ENCODE data around the gene RO60.
A peak's percentile ranks its signal among the peaks of the same experiment; 100 is the strongest.

RO60 gene

GRCh38 chr1:193077991-193078390 is 18.6 kb downstream of the RO60 start:
- TF ChIP-seq PAX5 (IDR thresholded peaks at IDR 0.05; ENCODE audit: insufficient read depth, low read length, severe bottlenecking): no peak
- TF ChIP-seq POLR2AphosphoS5 (IDR thresholded peaks at IDR 0.05; ENCODE audit: low read depth, low read length): no peak
- no peak for TF ChIP-seq SPI1 (IDR thresholded peaks at IDR 0.05; ENCODE audit: low read depth, low read length)
- TF ChIP-seq POU2F2 (IDR thresholded peaks at IDR 0.05; ENCODE audit: low read depth, low read length): no peak
- no peak for TF ChIP-seq POLR2A (IDR thresholded peaks at IDR 0.05; ENCODE audit: low read depth, low read length)
- TF ChIP-seq TAF1 (IDR thresholded peaks at IDR 0.05; ENCODE audit: low read depth, low read length): no peak
- no peak for FAIRE-seq
- no peak for DNase-seq (ENCODE audit: insufficient read length, low spot score)

- no peak for DNase-seq (ENCODE audit: insufficient read length, low spot score)
- TF ChIP-seq POLR2A (IDR thresholded peaks at IDR 0.05; ENCODE audit: low read depth, low read length) (no peak), TAF1 (IDR thresholded peaks at IDR 0.05; ENCODE audit: low read depth, low read length) (no peak), POU2F2 (IDR thresholded peaks at IDR 0.05; ENCODE audit: low read depth, low read length) (no peak)
- FAIRE-seq: no peak
Measured at GRCh38 chr1:193079187-193079586, 19.8 kb downstream of the RO60 start.

- peak; percentile 80 for TF ChIP-seq POU2F2 (IDR thresholded peaks at IDR 0.05; ENCODE audit: low read depth, low read length)
- no peak for TF ChIP-seq PAX5 (IDR thresholded peaks at IDR 0.05; ENCODE audit: insufficient read depth, low read length, severe bottlenecking)
- TF ChIP-seq TAF1 (IDR thresholded peaks at IDR 0.05; ENCODE audit: low read depth, low read length): no peak
- TF ChIP-seq POLR2AphosphoS5 (IDR thresholded peaks at IDR 0.05; ENCODE audit: low read depth, low read length): no peak
- DNase-seq (ENCODE audit: insufficient read length, low spot score) (no peak), FAIRE-seq (peak; percentile 35)
Measured at GRCh38 chr1:193083365-193084088, 24.1 kb downstream of the RO60 start.

DNA sequence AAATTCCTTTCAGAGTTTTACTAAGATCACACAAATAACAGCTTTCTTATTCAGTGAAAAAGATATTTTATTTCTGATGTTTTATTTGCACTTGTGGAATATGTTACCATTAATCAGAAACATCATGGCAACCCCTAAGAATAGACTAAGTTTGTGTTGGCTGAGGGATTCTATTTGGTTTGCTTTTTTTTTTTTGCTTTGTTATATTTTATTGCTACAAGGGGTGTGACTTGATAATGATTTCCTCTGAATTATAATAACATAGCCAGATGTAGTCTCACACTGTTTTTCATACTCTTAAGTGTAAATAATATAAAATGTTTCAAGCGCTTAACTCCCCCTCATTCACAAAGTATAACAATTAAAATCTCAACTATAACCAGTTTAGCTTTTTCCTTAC is 25.9 kb downstream of the RO60 start:
- TF ChIP-seq POLR2A (IDR thresholded peaks at IDR 0.05; ENCODE audit: low read depth, low read length): no peak
- no peak for TF ChIP-seq TAF1 (IDR thresholded peaks at IDR 0.05; ENCODE audit: low read depth, low read length)
- TF ChIP-seq POU2F2 (IDR thresholded peaks at IDR 0.05; ENCODE audit: low read depth, low read length): no peak
- no peak for TF ChIP-seq SPI1 (IDR thresholded peaks at IDR 0.05; ENCODE audit: low read depth, low read length)
- TF ChIP-seq POLR2AphosphoS5 (IDR thresholded peaks at IDR 0.05; ENCODE audit: low read depth, low read length): no peak
- no peak for TF ChIP-seq PAX5 (IDR thresholded peaks at IDR 0.05; ENCODE audit: insufficient read depth, low read length, severe bottlenecking)
- FAIRE-seq (no peak), DNase-seq (ENCODE audit: insufficient read length, low spot score) (no peak)

DNA sequence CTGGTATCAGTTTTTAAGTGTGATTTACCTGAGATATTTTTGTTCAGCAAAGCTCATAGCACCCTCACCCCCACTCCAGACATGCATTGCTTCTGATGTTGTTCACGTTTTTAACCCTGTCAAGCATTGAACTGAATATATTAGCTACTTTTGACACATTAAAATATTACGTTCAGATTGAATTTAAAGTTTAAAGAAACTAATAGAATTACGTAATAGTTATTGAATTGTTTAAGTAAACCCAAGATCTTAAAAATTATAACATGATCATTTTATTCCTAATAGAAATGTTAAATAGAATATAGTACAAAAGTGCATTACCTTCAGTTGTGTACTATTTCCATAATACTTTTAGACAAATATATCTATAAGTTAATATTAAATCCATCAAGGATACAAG is 26.9 kb downstream of the RO60 start:
- no peak for TF ChIP-seq POU2F2 (IDR thresholded peaks at IDR 0.05; ENCODE audit: low read depth, low read length)
- TF ChIP-seq TAF1 (IDR thresholded peaks at IDR 0.05; ENCODE audit: low read depth, low read length): no peak
- no peak for TF ChIP-seq PAX5 (IDR thresholded peaks at IDR 0.05; ENCODE audit: insufficient read depth, low read length, severe bottlenecking)
- no peak for TF ChIP-seq POLR2AphosphoS5 (IDR thresholded peaks at IDR 0.05; ENCODE audit: low read depth, low read length)
- DNase-seq (ENCODE audit: insufficient read length, low spot score) (no peak), FAIRE-seq (no peak)

DNA sequence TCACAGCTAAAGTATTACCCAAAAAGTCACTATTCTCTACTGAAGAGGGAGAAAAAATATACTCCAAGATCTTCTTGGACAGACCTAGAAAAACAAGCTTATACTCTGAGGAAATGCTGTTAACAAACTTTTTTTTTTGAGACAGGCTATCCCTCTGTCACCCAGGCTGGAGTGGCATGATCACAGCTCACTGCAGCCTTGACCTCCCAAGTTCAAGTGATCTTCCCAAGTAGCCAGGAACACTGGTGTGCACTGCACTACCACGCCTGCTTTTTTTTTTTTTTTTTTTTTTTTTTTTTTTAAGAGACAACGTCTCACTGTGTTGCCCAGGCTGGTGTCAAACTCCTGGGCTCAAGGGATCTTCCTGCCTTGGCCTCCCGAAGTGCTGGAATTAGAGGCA is 28.5 kb downstream of the RO60 start:
- DNase-seq (ENCODE audit: insufficient read length, low spot score) (no peak), FAIRE-seq (no peak)
- TF ChIP-seq POLR2AphosphoS5 (IDR thresholded peaks at IDR 0.05; ENCODE audit: low read depth, low read length): no peak

DNA sequence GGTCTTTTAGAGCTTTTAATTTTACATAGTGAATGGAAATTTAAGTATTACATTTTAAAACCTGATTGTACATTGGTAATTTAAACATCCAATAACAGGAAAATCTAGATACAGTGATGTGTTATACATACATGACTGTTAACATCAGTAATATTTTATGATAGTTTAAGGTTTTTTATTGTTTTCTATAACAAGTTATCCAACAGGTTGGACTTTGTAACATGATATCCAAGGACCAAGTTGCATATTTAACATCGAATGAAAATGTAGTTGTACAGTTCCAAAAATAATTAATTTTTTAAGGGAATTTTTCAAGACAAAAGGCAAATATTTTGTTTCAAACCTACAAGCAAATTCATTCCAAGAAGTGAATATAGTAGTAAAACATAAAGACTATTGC is 31.5 kb downstream of the RO60 start:
- no peak for DNase-seq (ENCODE audit: insufficient read length, low spot score)
- FAIRE-seq: no peak
- TF ChIP-seq PAX5 (IDR thresholded peaks at IDR 0.05; ENCODE audit: insufficient read depth, low read length, severe bottlenecking) (no peak), SPI1 (IDR thresholded peaks at IDR 0.05; ENCODE audit: low read depth, low read length) (no peak), TAF1 (IDR thresholded peaks at IDR 0.05; ENCODE audit: low read depth, low read length) (no peak), POLR2A (IDR thresholded peaks at IDR 0.05; ENCODE audit: low read depth, low read length) (no peak), POU2F2 (IDR thresholded peaks at IDR 0.05; ENCODE audit: low read depth, low read length) (no peak), POLR2AphosphoS5 (IDR thresholded peaks at IDR 0.05; ENCODE audit: low read depth, low read length) (no peak)

DNA sequence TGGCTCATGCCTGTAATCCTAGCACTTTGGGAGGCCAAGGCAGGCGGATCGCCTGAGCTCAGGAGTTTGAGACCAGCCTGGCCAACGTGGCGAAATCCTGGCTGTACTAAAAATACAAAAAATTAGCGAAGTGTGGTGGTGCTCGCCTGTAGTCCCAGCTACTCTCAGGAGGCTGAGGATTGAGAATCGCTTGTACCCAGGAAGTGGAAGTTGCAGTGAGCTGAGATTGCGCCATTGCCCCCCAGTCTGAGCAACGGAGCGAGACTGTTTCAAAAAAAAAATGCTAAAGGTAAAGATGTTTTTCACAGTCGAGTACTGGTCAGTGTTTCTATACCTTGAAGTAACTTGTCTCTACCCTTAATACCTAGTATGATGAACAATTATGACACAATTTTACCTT is 34.7 kb downstream of the RO60 start:
- FAIRE-seq (no peak), DNase-seq (ENCODE audit: insufficient read length, low spot score) (no peak)
- TF ChIP-seq POLR2AphosphoS5 (IDR thresholded peaks at IDR 0.05; ENCODE audit: low read depth, low read length) (no peak), POU2F2 (IDR thresholded peaks at IDR 0.05; ENCODE audit: low read depth, low read length) (no peak), SPI1 (IDR thresholded peaks at IDR 0.05; ENCODE audit: low read depth, low read length) (no peak), PAX5 (IDR thresholded peaks at IDR 0.05; ENCODE audit: insufficient read depth, low read length, severe bottlenecking) (no peak), TAF1 (IDR thresholded peaks at IDR 0.05; ENCODE audit: low read depth, low read length) (no peak), POLR2A (IDR thresholded peaks at IDR 0.05; ENCODE audit: low read depth, low read length) (no peak)

DNA sequence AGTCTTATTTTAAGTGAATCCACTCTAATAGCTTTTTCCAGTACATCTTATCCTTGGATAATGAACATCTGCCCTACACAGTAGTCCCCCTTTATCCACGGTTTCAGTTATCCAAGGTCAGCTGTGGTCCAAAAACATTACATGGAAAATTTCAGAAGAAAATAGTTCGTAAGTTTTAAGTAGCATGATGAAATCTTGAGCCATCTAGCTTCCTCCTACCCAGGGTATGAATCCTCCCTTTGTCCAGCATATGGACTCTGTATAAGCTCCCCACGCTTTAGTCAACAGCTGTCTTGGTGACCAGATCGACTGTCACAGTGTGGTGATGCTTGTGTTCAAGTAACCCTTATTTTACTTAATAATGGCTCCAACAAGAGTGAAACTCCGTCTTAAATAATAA is 43.2 kb downstream of the RO60 start:
- no peak for FAIRE-seq
- TF ChIP-seq PAX5 (IDR thresholded peaks at IDR 0.05; ENCODE audit: insufficient read depth, low read length, severe bottlenecking) (no peak), POLR2A (IDR thresholded peaks at IDR 0.05; ENCODE audit: low read depth, low read length) (no peak), POLR2AphosphoS5 (IDR thresholded peaks at IDR 0.05; ENCODE audit: low read depth, low read length) (no peak), TAF1 (IDR thresholded peaks at IDR 0.05; ENCODE audit: low read depth, low read length) (no peak), POU2F2 (IDR thresholded peaks at IDR 0.05; ENCODE audit: low read depth, low read length) (no peak), SPI1 (IDR thresholded peaks at IDR 0.05; ENCODE audit: low read depth, low read length) (no peak)
- DNase-seq (ENCODE audit: insufficient read length, low spot score): no peak

- no peak for DNase-seq (ENCODE audit: insufficient read length, low spot score)
- TF ChIP-seq POLR2A (IDR thresholded peaks at IDR 0.05; ENCODE audit: low read depth, low read length): no peak
- TF ChIP-seq POU2F2 (IDR thresholded peaks at IDR 0.05; ENCODE audit: low read depth, low read length): no peak
- TF ChIP-seq POLR2AphosphoS5 (IDR thresholded peaks at IDR 0.05; ENCODE audit: low read depth, low read length): no peak
- FAIRE-seq: no peak
Measured at GRCh38 chr1:193103759-193104501, 44.5 kb downstream of the RO60 start.

Data from GM12891 (cell line).